OCI-LY3 (cell line): ENCODE results near the gene RARA.

Source experiments
- CTCF ChIP-seq: fragments of 200-600, 300-600 bp; sonication (generic); IDR thresholded peaks from 2 replicates; pipeline ENCODE4 v1.5.1; 2014; ENCODE audit warnings: antibody characterized with exemption, low read length, low read depth
- EZH2phosphoT487 ChIP-seq: fragments of 200-600 bp; shearing (Covaris generic); IDR thresholded peaks from 2 replicates; pipeline ENCODE4 v1.6.1; 2018; ENCODE audit warnings: antibody characterized with exemption, mixed run types, low read depth

- TF ChIP-seq CTCF = no peak
- no peak for TF ChIP-seq EZH2phosphoT487
Measured at GRCh38 chr17:40349895-40350688, 41.1 kb downstream of the RARA start.
